Stimulated activated CD8-positive, alpha-beta memory T cell treated with anti-CD3 and anti-CD28 coated beads, Interleukin-7, amount 100 ng/mL, for 48 hours (primary cell): Measurements from ENCODE around the gene NFKBIE.
"Not testable (repeated sequence)": the region's sequence is repeated elsewhere in the genome, so short reads cannot be mapped to it uniquely, and the experiment has no call there.

ENCODE experiments used
- DNase-seq, 2 donors: peaks; one replicate each; pipeline ENCODE4 v3.0.0-alpha.2; 2020; ENCODE audit warnings: low read depth in 1 of 2; ENCODE audit errors: extremely low read depth in 1 of 2

The NFKBIE gene

GRCh38 chr6:44247338-44248302 is 17.7 kb downstream of the NFKBIE start:
- peak; percentile 71 to 82 for DNase-seq

DNA sequence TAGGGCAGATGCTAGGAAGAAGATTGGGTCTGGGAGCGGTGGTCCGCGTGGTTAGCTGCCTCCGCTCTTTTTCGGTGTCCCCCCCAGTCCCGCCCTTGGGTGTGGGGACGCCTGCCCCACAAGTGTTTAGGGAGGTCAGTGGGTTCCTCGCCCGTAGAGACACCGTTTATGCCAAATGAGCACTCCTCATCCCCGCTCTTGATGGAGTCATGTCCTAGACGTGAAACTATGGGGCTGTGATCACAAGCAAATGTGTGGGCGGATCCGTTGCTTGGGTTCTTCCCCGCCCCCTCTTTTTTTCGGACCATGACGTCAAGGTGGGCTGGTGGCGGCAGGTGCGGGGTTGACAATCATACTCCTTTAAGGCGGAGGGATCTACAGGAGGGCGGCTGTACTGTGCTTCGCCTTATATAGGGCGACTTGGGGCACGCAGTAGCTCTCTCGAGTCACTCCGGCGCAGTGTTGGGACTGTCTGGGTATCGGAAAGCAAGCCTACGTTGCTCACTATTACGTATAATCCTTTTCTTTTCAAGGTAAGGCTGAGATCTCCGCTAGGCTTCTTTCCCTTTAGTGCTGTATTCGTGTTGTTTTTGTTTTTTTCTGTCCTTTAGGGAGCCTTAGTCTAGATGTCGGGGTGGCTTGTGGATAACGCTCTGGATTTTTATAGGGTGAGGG is 18.6 kb downstream of the NFKBIE start, which contains the start of gene HSP90AB1:
Gene HSP90AB1, plus strand, starts transcription at position 439 of the 675 bp plus-strand sequence. CDS start 1,529 bp downstream, outside the sequence.
- peak; percentile 90 to 97 for DNase-seq

DNA sequence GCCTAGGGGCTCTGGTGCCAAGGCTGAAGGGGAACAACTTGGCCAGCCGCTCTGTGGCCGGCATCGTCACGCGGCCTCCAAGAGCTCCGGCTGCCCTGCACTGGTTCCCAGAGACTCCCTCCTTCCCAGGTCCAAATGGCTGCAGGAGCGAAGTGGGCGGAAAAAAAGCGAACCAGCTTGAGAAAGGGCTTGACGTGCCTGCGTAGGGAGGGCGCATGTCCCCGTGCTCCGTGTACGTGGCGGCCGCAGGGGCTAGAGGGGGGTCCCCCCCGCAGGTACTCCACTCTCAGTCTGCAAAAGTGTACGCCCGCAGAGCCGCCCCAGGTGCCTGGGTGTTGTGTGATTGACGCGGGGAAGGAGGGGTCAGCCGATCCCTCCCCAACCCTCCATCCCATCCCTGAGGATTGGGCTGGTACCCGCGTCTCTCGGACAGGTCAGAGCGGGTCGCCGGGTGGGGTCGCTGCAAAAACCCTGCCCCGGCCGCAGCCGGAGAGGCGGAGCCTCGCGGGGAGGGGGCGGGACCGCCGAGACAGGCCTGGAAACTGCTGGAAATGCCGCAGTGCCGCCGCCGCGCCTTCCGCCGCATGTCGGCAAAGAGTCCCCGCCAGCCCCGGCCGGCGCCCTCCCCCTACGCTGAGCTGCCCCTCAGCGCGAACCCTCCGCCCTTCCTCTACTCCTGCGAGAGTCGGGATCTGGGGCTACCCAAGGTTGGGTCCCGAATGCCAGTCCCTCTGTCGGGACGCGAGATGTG is 19.3 kb downstream of the NFKBIE start:
- peak; percentile 80 to 83 for DNase-seq

DNA sequence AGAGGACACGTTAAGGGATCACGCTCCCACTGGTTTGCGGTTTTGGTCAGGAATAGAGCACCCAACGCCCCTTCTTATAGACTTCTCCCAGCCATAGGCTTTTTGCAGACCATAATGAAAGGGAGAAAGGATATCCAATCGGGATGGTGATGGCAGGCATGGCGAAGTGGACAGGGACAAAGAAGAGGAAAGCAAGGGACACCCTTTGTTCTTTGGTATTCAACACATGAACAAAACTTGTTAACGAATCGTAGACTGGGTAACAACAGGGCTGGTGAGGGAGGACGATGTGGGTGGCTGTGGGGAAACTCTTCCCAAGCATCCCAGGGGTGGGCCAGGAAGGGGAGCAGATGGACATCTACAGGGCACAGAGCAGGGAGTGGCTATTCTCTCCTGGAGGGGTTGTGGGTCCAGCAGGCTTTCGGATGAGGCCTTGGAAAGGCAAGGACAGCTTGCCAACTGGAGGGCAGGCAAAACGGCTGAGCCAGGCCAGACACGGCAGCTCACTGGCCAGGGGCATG is 19.9 kb downstream of the NFKBIE start:
- no peak for DNase-seq

- DNase-seq, result no peak
Observed at GRCh38 chr6:44243345-44243744, 22.0 kb downstream of the NFKBIE start.

- DNase-seq, result no peak
Observed at GRCh38 chr6:44238687-44239350, 26.5 kb downstream of the NFKBIE start.

GRCh38 chr6:44237813-44238433 is 27.4 kb downstream of the NFKBIE start:
- DNase-seq, result peak; percentile 60 to 84

DNA sequence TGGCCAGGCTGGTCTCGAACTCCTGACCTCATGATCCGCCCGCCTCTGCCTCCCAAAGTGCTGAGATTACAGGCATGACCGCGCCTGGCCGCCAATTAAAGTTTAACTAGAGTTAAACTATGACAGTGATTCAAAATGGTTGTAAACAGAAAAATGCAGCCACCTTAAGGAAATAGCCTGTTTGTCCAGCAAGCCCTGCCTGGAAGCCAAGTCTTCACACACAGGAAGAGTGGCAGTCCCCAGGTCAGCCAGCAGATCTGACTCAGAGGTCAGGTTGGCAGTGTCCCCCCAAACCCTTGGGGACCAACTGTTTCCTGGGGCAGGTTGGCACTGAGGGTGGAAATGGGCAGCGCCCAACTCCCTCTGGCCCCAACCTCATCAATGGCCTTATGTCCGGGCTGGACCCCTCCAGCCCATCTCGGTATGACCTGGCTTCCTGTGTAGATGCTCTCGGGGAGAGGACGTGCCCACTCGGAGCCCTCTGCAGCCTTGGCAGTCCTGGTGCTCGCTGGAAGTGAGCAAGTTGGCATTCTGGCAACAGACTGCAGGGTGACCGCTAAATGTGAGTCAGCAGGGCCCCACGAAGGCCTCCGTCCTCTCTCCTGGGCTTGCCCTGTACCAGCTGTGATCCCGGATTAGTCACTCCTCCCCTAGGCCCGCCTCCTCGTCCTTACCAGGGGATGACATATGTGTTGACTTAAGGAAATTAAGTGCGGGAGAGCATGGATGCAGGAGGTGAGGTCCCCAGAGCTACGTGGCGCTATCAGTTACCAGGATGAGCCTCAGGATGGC is 28.1 kb downstream of the NFKBIE start:
- DNase-seq, result peak in 1 of 2 donors; percentile 80

DNA sequence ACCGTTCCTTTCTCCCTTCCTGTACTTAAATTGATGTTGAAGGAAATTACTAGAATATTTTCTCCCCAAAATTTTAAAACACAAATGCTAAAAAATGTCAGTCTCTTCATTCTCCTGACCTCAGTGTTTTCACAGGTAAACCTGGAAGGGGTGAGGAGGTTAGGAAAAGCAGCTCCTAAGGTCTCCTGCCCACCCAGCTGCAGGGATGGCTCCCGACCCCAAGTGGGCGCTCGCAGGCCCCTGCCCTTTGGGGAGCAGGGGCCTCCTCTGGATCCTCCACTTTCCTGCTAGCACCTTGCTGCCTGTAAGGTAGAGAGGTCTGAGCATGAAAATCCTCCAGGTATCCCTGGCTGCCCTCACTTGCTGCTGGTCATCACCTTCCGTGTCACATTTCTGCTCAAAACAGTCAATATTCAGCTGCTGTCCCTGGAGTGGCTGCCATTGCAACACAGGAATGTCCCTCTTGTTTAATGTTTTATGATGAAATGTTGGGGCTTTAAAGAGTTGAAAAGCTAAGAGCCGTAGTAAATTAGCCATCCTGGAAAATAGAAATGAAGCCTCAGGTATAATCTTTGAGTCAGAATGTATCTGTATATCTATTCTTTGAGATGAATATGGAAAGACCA is 29.3 kb downstream of the NFKBIE start:
- DNase-seq, result no peak

GRCh38 chr6:44235269-44235668 is 30.1 kb downstream of the NFKBIE start:
- DNase-seq, result no peak

DNA sequence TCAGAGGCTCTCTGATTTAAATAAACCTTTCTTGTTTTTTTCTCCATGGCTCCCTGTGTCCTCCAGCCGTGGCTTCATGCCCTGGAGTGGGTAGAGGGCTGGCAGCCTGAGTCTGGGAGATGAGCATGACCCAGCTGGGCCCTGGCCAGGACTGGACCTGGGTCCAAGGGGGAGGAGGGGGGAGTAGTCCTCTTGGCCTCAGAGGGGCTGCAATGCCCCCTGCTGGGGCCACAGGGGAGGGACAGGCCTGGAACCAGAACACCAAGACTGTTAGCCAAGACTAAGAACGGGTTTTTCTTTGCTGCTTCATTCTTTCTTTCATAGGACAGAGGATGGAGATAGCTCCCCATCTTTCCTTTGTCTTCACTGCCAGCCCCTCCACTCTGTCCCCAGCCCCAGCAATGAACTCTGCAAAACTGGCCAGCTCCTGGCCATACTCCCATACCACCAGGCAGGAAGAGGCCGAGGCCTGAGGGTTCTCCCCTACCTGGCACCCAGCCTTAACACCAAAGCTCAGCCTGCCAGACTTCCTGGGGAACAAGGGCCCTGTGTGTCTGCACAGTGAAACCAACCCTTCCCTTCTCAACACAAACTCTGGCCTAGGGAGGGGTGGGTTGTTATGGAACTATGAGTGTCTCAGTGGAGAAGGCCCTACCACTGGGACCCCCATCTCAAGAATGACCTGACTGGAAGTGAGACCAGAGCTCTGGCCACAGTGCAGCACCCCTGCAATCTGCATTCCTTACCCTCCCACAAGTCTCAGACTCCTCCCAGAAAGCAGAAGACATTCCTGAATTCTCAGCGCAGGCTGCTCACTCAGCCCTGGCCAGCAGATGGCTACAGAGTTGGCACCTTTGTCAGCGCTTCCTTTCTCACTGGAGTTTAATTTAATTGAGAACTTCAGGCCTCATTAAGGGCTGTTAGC is 31.0 kb downstream of the NFKBIE start:
- no peak for DNase-seq

DNA sequence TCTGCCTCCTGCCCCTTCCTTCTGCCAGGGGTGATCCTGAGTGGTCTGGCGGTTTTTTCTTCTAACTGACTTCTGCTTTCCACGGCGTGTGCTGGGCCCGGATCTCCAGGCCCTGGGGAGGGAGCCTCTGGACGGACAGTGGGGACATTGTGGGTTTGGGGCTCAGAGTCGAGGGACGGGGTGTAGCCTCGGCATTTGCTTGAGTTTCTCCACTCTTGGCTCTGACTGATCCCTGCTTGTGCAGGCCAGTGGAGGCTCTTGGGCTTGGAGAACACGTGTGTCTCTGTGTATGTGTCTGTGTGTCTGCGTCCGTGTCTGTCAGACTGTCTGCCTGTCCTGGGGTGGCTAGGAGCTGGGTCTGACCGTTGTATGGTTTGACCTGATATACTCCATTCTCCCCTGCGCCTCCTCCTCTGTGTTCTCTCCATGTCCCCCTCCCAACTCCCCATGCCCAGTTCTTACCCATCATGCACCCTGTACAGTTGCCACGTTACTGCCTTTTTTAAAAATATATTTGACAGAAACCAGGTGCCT is 31.7 kb downstream of the NFKBIE start:
- DNase-seq, result no peak

- DNase-seq, result no peak
Observed at GRCh38 chr6:44232676-44233566, 32.4 kb downstream of the NFKBIE start.

DNA sequence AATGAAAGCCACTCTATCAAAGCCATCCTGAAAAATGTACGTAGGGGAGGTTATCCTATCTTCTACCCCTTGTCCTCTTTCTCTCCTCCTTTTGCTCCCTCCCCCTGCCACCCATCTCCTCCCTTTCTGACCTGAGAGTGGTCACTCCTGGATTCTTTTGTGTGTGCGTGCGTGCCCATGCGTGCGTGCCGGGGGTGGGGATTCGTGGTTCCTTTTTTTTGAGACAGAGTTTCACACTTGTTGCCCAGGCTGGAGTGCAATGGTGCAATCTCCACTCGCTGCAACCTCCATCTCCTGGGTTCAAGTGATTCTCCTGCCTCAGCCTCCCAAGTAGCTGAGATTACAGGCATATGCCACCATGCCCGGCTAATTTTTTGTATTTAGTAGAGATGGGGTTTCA is 33.9 kb downstream of the NFKBIE start:
- DNase-seq, result not testable (repeated sequence)

DNA sequence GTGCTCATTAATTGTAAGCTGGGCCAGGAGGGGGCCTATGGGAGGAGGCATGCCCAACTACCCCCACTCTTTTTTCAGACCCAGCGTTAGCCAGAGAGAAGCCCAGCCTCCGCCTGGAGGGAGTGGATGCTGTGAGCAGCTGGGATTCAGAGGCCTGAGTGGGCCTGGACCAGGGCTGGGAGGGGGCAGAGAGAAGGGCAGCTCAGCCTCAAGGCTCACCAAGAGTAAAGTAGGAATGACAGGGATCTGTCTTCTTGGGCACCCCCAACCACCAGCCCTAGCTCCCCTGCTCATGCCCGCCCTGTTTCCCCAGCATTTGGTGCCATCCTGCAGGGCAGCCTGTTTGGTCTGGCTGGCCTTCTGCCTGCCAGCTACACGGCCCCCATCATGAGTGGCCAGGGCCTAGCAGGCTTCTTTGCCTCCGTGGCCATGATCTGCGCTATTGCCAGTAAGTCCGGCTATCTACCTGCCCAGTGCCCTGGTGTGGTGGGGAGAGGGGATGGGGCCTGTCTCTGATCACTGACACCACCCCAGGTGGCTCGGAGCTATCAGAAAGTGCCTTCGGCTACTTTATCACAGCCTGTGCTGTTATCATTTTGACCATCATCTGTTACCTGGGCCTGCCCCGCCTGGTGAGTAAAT is 35.2 kb downstream of the NFKBIE start:
- DNase-seq, result no peak
